GM10847 (cell line): ENCODE data around the gene GPER1.
A peak's percentile ranks its signal among the peaks of the same experiment; 100 is the strongest.

Experiments used
- POLR2A ChIP-seq: IDR thresholded peaks from 2 replicates; pipeline ENCODE4 v1.6.1; 2011; ENCODE audit not compliant: insufficient read length; ENCODE audit errors: extremely low read depth

The GPER1 gene

DNA sequence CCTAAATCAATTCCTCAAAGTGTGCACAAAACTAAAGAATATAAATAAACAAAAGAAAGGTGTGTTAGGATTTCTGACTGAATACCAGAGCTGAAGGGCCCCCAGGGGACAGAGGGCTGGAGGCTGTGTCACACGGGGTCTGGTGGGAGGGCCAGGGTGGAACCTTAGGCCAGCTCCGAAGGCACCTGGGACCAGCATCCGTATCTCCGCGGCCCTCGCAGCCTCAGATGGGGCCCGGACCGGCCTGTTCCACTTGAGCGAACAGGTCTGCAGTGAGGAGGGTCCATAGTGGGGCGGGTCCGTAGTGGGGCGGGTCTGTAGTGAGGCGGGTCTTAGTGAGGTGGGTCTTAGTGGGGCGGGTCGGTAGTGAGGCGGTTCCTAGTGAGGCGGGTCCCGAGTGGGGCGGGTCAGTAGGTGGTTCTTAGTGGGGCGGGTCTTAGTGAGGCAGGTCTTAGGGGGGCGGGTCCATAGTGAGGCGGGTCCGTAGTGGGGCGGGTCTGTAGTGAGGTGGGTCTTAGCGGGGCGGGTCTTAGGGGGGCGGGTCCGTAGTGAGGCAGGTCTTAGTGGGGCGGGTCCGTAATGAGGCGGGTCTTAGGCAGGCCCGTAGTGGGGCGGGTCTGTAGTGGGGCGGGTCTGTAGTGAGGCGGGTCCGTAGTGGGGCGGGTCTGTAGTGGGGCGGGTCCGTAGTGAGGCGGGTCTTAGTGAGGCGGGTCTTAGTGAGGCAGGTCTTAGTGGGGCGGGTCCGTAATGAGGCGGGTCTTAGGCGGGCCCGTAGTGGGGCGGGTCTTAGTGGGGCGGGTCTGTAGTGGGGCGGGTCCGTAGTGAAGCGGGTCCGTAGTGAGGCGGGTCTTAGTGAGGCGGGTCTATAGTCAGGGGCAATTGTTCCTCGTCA is 28.5 kb upstream of the GPER1 start:
- TF ChIP-seq POLR2A, result no peak

DNA sequence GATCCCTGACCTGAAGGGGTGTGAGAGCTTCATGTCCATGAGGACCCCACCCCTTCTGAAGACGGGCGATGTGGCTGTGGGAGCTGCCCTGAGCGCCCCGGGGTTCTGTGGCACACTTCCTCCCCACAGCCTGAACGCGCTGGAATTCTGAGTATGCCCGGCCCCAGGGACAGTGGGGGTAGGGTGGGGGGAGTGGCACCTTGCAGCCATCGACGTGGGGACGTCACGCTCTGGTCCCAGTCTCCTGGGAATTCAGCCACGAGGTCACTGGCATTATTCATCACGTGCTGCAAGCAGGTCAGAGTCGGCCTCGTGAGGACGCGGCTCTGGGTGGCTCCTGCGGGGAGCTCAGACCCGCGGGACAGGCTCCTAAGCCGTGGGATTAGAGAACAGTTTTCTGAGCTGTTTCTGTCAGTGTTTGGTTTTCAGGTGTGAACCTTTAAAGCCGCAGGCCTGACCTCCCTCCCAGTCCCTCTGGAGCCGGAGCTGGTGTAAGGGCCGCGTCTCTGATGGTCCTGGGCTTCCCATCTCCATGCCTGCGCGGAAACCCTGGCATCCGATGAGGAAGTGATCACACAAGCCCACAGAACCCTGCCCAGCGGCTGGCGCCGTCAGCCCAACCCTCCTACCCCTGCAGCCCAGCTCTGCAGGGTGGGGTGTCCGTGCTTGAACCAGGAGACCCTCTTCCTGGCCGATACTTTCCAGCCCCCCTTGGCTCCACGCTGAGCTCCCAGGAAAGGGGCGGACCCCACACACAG is 27.4 kb upstream of the GPER1 start:
- no peak for TF ChIP-seq POLR2A

DNA sequence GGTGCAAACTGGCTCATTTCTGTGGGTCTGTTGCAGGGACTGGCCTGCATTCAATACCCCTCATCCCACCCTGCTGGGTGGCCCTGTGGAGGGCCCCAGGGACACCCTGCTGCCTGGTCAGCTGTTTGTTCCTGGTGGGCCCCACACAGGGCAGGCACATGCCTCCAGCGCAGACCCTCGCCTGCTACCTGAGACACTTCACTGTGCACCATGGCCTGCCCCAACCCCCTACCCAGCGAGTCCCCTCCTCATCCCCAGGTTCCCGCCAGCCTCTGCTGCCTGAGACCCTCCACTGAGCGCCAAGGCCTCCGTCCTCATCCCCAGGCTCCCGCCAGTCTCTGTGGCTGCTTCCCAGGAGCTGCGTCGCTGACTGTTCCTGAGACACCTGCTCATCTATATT is 26.7 kb upstream of the GPER1 start:
- no peak for TF ChIP-seq POLR2A

DNA sequence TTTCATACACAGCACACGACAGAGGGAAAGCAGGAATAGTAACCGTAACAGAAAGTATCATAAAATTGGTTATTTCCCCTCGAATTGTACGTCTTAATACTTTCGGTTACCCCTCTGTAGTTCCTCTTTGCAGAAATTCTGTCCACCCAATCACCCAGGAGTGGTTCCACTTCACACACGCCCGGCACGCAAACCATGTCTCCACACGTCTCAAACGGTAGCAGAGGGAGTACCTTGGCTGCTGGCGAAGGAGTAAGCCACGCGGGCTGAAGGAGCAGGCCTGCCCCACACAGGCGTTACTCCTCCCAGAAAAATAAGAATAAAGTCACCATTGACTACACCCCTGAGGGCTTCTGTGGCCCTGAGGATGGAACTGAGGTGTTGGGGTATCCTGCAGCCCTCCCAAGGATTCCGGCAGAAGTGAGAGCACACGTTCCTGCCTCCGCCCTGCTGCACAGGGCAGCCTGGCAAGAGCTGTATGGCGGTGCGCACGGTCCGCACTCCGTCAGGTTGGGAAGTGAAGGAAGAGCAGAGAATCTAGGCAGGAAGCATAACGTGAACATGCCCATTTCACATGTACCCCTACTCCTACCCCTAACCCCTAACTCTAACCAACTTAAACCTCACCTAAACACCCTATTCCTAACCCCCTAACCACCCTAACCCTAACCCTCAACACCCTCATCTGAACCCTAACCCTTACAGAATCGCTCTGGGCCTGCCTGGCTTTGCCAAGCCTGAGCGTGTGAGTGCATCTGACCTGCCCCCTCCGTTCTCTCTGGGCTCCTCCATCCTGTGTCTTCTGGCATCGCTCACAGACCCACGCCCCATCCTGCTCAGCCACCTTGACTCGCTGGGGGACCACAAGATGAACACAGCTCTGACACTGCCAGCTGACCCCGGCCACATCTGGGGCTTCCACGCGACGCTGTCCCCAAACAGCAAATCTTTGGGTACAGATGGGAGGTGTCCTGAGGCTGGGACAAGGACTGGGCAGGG is 25.3 kb upstream of the GPER1 start:
- peak; percentile 25 for TF ChIP-seq POLR2A

DNA sequence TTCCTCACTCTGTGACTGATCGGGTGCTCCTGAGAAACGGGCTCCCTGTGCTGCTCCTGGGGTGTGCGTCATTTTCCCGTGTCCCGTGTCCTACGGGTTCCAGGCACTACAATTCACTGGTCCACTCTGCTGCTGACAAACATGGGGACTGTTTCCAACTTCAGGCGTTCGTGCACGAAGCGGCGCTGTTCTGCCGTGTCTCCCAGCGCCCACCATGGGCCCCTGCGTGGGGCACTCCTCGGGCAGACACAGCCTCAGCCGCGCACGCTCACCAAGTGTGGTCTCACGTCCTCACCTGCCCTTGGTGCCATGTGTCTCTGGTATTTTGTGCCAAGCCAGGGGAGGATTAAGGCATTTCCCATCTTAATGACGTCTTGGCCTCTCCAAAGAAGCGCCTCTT is 24.6 kb upstream of the GPER1 start:
- TF ChIP-seq POLR2A, result no peak

DNA sequence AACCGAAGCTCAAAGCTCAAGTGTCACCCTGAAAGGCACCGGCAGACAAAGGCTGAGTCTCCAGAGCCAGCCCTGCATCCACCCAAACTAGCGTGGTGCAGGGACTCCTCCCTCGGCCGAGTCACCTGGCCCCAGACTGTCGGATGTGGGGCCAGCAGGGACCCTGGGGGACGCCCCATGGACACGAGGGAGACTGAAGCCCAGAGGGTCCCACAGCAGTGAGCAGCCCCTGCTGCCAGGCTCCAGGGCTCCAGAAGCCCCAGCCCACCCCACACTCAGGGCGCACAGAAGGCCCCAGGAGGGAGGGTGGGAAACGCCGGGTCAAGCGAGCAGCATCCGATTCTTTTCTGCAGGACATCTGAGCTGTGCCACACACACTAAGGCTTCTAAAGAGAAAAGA is 23.3 kb upstream of the GPER1 start:
- TF ChIP-seq POLR2A, result no peak

DNA sequence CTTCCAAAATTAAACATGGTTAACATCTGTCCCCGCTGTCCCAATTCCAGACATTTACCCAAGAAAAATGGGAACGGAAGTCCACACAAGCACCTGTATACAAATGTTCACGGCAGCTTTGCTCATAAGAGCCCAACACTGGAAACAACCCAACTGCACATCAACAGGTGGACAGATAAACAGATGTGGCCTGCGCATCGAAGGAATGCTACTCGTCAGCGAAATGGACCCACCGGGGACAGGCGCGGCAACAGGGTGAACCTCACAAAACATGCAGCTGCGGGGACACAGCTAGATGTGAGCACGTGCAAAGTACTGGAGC is 22.7 kb upstream of the GPER1 start:
- TF ChIP-seq POLR2A, result no peak

DNA sequence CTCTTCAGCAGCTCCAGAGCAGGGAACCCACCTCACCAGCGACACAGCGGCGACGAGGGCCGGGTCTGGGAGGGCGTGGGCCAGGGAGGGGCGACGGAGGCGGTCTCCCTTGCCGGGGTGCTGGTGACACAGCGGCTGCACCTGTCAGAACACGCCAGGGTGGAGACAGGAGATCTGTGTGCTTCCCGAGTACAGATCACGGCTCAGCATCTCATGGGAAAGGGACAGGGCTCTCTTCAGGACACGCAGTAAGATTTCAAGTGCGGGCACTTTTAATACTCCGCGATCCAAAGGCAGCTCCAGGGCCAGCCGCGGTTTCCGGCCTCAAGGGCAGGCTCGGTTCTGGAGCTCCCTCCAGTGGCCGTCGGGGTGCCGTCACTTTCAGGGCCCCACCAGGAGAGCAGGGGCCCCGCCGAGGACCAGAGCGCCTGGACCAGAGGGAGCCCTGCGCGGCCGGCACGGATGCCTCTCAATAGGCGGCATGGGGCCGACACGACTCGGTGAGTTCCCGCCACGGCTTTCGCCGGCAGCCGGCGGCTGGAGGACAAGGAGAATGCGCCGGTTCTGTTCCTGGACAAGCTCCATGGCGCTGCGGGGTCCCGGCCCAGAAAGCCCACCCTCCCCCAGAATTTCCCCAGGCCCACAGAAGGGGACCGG is 22.2 kb upstream of the GPER1 start:
- peak; percentile 9 for TF ChIP-seq POLR2A

DNA sequence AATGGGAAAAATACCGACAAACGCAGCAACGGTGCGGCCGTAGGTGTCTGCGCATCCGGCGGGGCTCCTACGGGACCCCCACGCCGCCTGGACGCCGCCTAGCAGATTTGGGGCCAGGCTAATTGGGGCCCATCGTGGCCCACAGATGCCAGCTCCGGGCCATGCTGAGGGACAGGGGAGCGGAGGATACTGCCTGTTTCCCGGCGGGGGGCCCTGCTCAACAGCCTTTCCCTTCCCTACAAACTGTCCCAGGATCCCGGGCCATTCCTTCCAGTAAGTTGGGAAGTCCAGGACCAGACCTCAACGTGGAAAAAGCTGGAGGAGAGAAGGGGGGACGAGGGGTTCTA is 21.7 kb upstream of the GPER1 start:
- no peak for TF ChIP-seq POLR2A

DNA sequence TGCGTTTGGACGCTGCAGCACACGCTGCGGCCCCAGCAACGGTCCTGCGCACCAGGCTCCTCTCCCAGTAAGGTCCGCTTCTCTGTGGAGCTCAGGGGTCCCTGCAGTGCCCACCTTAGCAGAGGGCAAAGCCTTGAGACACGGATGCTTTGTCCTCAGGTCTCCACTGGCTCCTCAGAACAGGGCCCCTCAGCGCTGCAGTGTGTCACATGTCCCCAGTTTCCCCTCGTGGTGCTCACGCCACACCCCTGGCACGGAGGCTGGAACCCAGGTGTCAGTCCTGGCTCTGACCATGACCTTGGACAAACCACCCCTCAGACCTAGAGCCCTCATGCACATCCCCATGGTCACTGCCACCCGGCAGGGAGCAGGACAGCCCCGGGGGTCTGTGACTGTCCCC is 19.9 kb upstream of the GPER1 start:
- TF ChIP-seq POLR2A, result no peak

DNA sequence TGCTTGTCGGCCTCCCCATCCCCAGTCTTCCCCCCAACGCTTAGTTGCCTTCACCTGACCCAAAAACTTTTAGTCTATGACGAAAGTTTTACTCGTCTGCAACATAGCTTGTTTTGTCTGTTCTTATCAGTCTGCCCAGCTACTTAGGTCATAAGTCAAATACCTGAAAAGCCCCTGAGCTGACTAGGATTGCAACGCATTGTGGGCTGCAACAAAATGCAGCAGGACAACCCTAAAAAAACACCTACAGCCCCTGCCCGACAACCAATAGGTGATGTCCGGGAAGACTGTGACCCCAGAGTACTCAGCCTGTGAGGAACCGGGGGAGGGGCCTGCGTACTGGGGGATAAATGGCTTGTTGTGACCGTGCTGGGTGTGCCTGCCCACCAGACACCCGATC is 19.3 kb upstream of the GPER1 start:
- no peak for TF ChIP-seq POLR2A

DNA sequence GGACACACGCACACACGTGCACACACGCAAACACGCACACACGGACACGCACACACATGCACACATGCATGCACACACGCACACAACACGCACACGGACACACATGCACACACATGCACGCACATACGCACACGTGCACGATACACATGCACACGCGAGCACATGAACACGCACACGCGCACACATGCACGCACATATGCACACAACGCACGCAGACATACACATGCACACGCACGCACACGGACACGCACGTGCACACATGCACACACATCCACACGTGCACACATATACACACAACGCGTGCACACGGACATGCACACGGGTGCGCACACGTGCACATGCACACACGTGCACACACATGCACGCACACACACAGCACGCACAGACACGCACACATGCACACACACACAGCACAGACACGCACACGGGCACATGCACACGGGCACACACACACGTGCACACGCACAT is 17.3 kb upstream of the GPER1 start:
- TF ChIP-seq POLR2A, result no peak

DNA sequence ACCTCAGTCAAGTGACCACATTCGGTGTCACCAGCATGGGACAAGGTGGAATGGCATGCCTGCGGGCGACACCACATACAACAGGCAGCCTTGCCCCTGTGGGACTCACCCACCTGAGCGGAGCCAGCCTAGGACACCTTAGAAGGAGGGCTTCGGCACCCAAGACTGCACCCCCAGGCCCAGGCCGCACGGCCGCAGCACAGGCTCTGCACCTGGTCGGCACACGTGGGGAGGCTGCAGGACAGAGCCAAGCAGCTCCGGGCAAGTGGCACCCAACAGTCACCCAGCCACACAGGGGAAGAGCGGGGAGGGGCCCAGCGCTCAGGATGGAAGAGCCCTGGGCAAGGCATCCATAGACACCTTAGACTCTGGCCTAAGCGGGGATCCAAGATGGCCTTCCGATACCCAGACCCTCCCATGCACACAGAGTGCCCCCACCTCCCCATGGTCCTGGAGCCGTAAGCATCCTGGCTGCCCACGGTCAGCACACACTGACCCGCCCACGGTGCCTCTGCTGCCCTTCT is 16.1 kb upstream of the GPER1 start:
- TF ChIP-seq POLR2A, result no peak

DNA sequence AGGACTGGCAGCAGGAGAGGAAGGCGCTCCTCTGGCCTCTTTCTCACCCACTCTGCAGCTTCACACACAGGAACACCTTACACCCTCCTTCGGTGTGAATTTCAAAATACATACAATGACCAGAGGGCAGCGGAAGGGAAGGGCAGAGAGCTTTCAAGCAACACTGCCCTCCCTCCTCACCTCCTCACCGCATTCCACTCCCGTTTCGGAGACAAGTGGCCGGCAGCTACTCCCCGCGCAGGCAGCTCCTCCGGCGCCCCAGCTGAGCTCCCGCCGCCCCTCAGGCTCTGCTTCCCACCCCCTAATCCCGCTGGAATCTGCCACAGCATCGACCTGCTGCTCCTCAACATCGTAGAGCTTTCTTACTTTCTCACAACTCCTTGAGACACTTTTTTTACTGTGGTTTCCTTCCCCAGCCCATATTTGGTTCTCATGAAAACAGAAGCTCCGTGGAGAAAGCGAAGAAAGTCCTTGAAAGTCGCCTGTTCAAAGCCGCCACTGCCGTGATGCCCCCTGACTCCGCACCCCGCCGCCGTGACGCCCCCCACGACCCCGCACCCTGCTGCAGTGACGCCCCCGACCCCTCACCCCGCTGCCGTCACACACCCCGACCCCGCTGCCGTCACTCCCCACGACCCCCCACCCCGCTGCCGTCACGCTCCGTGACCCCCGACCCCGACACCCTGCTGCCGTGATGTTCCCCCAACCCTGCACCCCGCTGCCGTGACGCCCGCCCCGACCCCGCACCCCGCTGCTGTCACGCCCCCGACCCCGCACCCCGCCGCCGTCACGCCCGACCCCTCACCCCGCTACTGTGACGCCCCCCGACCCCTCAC is 14.6 kb upstream of the GPER1 start:
- no peak for TF ChIP-seq POLR2A
